ENCODE measurements around the gene PLEKHG5. TPM values are rescaled to one million over a fixed set of nuclear protein-coding genes. Genes with fewer than 3 reads are reported as not detected.

PLEKHG5 gene
- total RNA-seq, 1 experiment from 2014 or later: 32.3 TPM

DNA sequence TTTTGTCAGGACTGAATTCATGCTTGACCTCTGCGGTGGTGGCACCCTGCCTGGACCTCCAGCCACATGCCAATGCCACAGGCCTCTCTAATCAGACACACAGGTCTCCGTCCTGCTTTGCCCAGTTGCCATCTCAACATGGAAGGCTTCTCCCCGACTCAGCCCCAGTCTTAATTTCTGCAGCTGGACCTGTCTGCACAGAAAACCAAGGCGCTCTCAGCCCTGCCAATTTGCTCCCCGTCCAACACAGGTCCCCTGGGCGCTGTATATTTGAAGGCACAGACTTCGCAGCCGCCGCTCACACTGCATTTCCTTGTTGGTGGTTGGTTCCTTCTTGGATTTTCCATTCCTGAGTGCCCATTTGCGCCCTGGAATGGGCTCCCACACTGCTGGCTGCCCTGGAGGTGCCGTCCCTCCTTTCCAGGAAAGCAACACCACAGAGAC, 28.0 kb upstream of the PLEKHG5 start:
- no TSS peak for BruUV-seq (replicated peaks)
- intact Hi-C loops (cut with micrococcal nuclease): no loop called here
- H3K27me3 Mint-ChIP-seq (ENCODE audit: insufficient read depth, unreplicated experiment): no peaks in the 10 kb centered on the region
- CTCF ChIA-PET: interaction anchor here (0.6 to 5.5 kb wide), 8 partner anchors 18 to 105 kb away, joined by 3 to 37 read pairs (median 4); partner anchors contain the start of genes NOL9 and TAS1R1
- POLR2A ChIA-PET: interaction anchor here (0.7 to 5.6 kb wide), 10 partner anchors 15 to 135 kb away, joined by 3 to 63 read pairs (median 5); partner anchors contain the start of genes NOL9, PLEKHG5 and TAS1R1
- DNase-seq (ENCODE audit: unreplicated experiment): no peak
- peaks cover 19% of the 10 kb centered on the region for H3K36me3 Mint-ChIP-seq (ENCODE audit: insufficient read depth, unreplicated experiment)
- H3K9me3 Mint-ChIP-seq (ENCODE audit: unreplicated experiment): no peaks in the 10 kb centered on the region
- H3K4me1 Mint-ChIP-seq (ENCODE audit: insufficient read depth, unreplicated experiment): peaks cover 24% of the 10 kb centered on the region
- H3K27ac Mint-ChIP-seq (ENCODE audit: low read depth, unreplicated experiment): no peak overlapping the region
- no peak overlapping the region for H3K4me3 Mint-ChIP-seq (ENCODE audit: unreplicated experiment)
- TF ChIP-seq CTCF (IDR thresholded peaks at IDR 0.05; ENCODE audit: unreplicated experiment): no peak

DNA sequence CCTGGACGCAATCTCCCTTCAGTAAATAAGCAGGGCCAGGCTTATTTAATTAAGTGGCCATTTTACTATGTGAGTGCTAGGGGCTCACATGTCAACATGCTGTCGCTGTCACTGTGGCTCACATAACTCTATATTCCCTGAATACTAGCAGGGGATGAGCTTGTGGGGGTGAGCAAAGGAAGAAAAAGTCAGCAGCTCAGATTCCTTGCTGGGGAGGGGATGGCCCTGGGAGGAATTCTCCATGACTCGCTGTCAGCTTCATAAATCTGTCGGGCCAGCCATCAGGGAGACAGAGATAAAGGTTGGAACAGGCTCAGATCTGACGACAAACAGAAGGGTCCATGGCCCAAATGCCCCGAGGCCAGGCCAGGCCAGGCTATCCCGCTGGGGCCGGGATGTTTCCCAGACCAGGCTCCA, 26.0 kb upstream of the PLEKHG5 start:
- H3K27ac Mint-ChIP-seq (ENCODE audit: low read depth, unreplicated experiment): no peak overlapping the region
- H3K27me3 Mint-ChIP-seq (ENCODE audit: insufficient read depth, unreplicated experiment): no peaks in the 10 kb centered on the region
- ChIA-PET POLR2A (interaction anchor here (1.4 kb wide), 1 partner anchor 62 kb away, joined by 4 read pairs; the partner anchor contains the start of gene ZBTB48), CTCF (interaction anchor here (0.8 kb wide), 1 partner anchor 674 kb away, joined by 3 read pairs; no protein-coding TSS in a partner anchor)
- H3K9me3 Mint-ChIP-seq (ENCODE audit: unreplicated experiment): no peaks in the 10 kb centered on the region
- intact Hi-C loops (cut with micrococcal nuclease): no loop called here
- TF ChIP-seq CTCF (IDR thresholded peaks at IDR 0.05; ENCODE audit: unreplicated experiment): no peak
- peaks cover 3% of the 10 kb centered on the region for H3K36me3 Mint-ChIP-seq (ENCODE audit: insufficient read depth, unreplicated experiment)
- no peak for DNase-seq (ENCODE audit: unreplicated experiment)
- H3K4me3 Mint-ChIP-seq (ENCODE audit: unreplicated experiment): no peak overlapping the region
- peaks cover 24% of the 10 kb centered on the region for H3K4me1 Mint-ChIP-seq (ENCODE audit: insufficient read depth, unreplicated experiment)
- no TSS peak for BruUV-seq (replicated peaks)

DNA sequence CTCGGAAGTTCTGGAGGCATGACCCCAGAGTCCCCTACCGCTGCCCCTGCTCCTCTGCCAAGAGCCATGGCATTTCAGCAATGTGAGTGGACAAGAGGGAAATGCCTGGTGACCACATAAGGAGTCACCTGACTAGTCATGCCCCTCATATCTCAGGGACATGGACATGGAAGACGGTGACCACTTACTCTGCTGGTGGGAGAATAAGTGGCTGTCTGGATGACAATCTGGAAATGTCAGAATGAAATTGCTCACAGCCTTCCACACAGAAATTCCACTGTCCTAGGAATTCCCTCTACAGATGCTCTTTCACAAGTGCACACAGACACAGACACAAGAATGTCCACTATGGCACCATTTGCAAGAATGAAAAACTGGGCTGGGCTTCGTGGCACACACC, 24.3 kb upstream of the PLEKHG5 start:
- BruUV-seq (replicated peaks): no TSS peak
- no peak for TF ChIP-seq CTCF (IDR thresholded peaks at IDR 0.05; ENCODE audit: unreplicated experiment)
- H3K4me3 Mint-ChIP-seq (ENCODE audit: unreplicated experiment): no peak overlapping the region
- no peaks in the 10 kb centered on the region for H3K27me3 Mint-ChIP-seq (ENCODE audit: insufficient read depth, unreplicated experiment)
- H3K27ac Mint-ChIP-seq (ENCODE audit: low read depth, unreplicated experiment): no peak overlapping the region
- DNase-seq (ENCODE audit: unreplicated experiment): no peak
- no peaks in the 10 kb centered on the region for H3K36me3 Mint-ChIP-seq (ENCODE audit: insufficient read depth, unreplicated experiment)
- H3K9me3 Mint-ChIP-seq (ENCODE audit: unreplicated experiment): no peaks in the 10 kb centered on the region
- POLR2A ChIA-PET: no interaction called here
- CTCF ChIA-PET: no interaction called here
- H3K4me1 Mint-ChIP-seq (ENCODE audit: insufficient read depth, unreplicated experiment): peaks cover 13% of the 10 kb centered on the region
- intact Hi-C loops (cut with micrococcal nuclease): no loop called here

- Mint-ChIP-seq H3K4me1 (ENCODE audit: insufficient read depth, unreplicated experiment) (no peaks in the 10 kb centered on the region), H3K4me3 (ENCODE audit: unreplicated experiment) (no peak overlapping the region), H3K9me3 (ENCODE audit: unreplicated experiment) (no peaks in the 10 kb centered on the region), H3K27ac (ENCODE audit: low read depth, unreplicated experiment) (no peak overlapping the region), H3K27me3 (ENCODE audit: insufficient read depth, unreplicated experiment) (no peaks in the 10 kb centered on the region), H3K36me3 (ENCODE audit: insufficient read depth, unreplicated experiment) (no peaks in the 10 kb centered on the region)
- BruUV-seq (replicated peaks): no TSS peak
- intact Hi-C loops (cut with micrococcal nuclease): no loop called here
- TF ChIP-seq CTCF (IDR thresholded peaks at IDR 0.05; ENCODE audit: unreplicated experiment): no peak
- no peak for DNase-seq (ENCODE audit: unreplicated experiment)
- CTCF ChIA-PET: interaction anchor here (0.5 kb wide), 1 partner anchor 27 kb away, joined by 4 read pairs; no protein-coding TSS in a partner anchor
- POLR2A ChIA-PET: interaction anchor here (1.0 to 1.5 kb wide), 3 partner anchors 10 to 67 kb away, joined by 3 to 5 read pairs (median 3); partner anchors contain the start of gene ZBTB48
These were observed 21.9 kb upstream of the PLEKHG5 start for GRCh38 chr1:6513320-6513801.
